Vagina (tissue), 2 donors: ENCODE results near the gene CELSR2. TPM values are rescaled to one million over a fixed set of nuclear protein-coding genes. Genes with fewer than 3 reads are reported as not detected.

Experiments
- DNase-seq, 2 donors: peaks; one replicate each; pipeline ENCODE4 v3.0.0-alpha.2; 2017; ENCODE audit errors: extremely low spot score in 2 of 2
- H3K27ac ChIP-seq: fragments of 200-600 bp; sonication (generic); one replicate; pipeline ENCODE4 v1.5.1; 2019
- H3K27me3 ChIP-seq: fragments of 200-600 bp; sonication (generic); one replicate; pipeline ENCODE4 v1.5.1; 2019
- H3K36me3 ChIP-seq, 2 donors: fragments of 200-600 bp; sonication (generic); one replicate each; pipeline ENCODE4 v1.5.1; 2017 to 2019
- H3K4me1 ChIP-seq: fragments of 200-600 bp; sonication (generic); one replicate; pipeline ENCODE4 v1.5.1; 2019
- H3K4me3 ChIP-seq, 2 donors: fragments of 200-600 bp; sonication (generic); 1 replicate in 1 of 2; 2 replicates in 1 of 2; pipeline ENCODE4 v1.5.1; 2016 to 2019
- H3K9me3 ChIP-seq: fragments of 200-600 bp; sonication (generic); one replicate; pipeline ENCODE4 v1.5.1; 2019
- CTCF ChIP-seq, 3 experiments: fragments of 450-650 bp in 2 of 3; fragments of 200-600 bp in 1 of 3; sonication (generic) in 1 of 3; IDR thresholded peaks; one replicate each; pipeline ENCODE4 v1.5.1; 2017 to 2019; ENCODE audit warnings: antibody characterized with exemption in 3 of 3, mild to moderate bottlenecking in 2 of 3, moderate library complexity in 2 of 3
- POLR2A ChIP-seq, 2 donors: fragments of 450-650 bp; IDR thresholded peaks; one replicate each; pipeline ENCODE4 v1.6.1; 2017; ENCODE audit warnings: antibody characterized with exemption in 2 of 2, mild to moderate bottlenecking in 2 of 2, moderate library complexity in 2 of 2
- POLR2AphosphoS5 ChIP-seq, 2 donors: sonication (generic); formaldehyde crosslinking; IDR thresholded peaks; one replicate each; pipeline ENCODE4 v1.9.0; 2017; ENCODE audit warnings: antibody characterized with exemption in 2 of 2, mild to moderate bottlenecking in 2 of 2, low read depth in 1 of 2; ENCODE audit not compliant: insufficient read depth in 1 of 2
- intact Hi-C: fragments of 100-400 bp; cut with DNase I; formaldehyde crosslinking; loops from one replicate; pipeline ENCODE4 v1.15.1; 2023
- total RNA-seq: library from RNA; depleted of rRNA; stranded (reverse); fragments of >200 nt; gene quantifications from one replicate; pipeline ENCODE4 v1.2.3, GENCODE V29; 2016

CELSR2 gene
- total RNA-seq, 1 donor from 2014 or later: 38.5 TPM

GRCh38 chr1:109269212-109269980, 20.1 kb downstream of the CELSR2 start:
- TF ChIP-seq POLR2AphosphoS5 (IDR thresholded peaks at IDR 0.05; ENCODE audit: insufficient read depth in 1 of 2, low read depth in 1 of 2) (no peak), CTCF (IDR thresholded peaks at IDR 0.05) (no peak), POLR2A (IDR thresholded peaks at IDR 0.05) (no peak)
- intact Hi-C loops: no loop called here
- Histone ChIP-seq H3K9me3 (no peaks in the 10 kb centered on the region), H3K4me3 (no peak overlapping the region), H3K27me3 (no peaks in the 10 kb centered on the region), H3K27ac (no peak overlapping the region), H3K4me1 (peaks cover 2% of the 10 kb centered on the region), H3K36me3 (no peaks in the 10 kb centered on the region)
- DNase-seq: no peak

GRCh38 chr1:109269981-109270622, 20.8 kb downstream of the CELSR2 start:
- no peaks in the 10 kb centered on the region for H3K36me3 ChIP-seq
- no peak overlapping the region for H3K4me3 ChIP-seq
- TF ChIP-seq POLR2A (IDR thresholded peaks at IDR 0.05): no peak
- no peak for TF ChIP-seq POLR2AphosphoS5 (IDR thresholded peaks at IDR 0.05; ENCODE audit: insufficient read depth in 1 of 2, low read depth in 1 of 2)
- TF ChIP-seq CTCF (IDR thresholded peaks at IDR 0.05): no peak
- intact Hi-C loops: no loop called here
- H3K27ac ChIP-seq: no peak overlapping the region
- H3K4me1 ChIP-seq: peaks cover 9% of the 10 kb centered on the region
- no peaks in the 10 kb centered on the region for H3K9me3 ChIP-seq
- no peak for DNase-seq
- no peaks in the 10 kb centered on the region for H3K27me3 ChIP-seq

GRCh38 chr1:109270623-109271317, 21.4 kb downstream of the CELSR2 start:
- no peaks in the 10 kb centered on the region for H3K9me3 ChIP-seq
- H3K36me3 ChIP-seq: no peaks in the 10 kb centered on the region
- peaks cover 12% of the 10 kb centered on the region for H3K4me1 ChIP-seq
- TF ChIP-seq POLR2A (IDR thresholded peaks at IDR 0.05): no peak
- TF ChIP-seq CTCF (IDR thresholded peaks at IDR 0.05): no peak
- TF ChIP-seq POLR2AphosphoS5 (IDR thresholded peaks at IDR 0.05; ENCODE audit: insufficient read depth in 1 of 2, low read depth in 1 of 2): no peak
- no peak overlapping the region for H3K27ac ChIP-seq
- intact Hi-C loops: no loop called here
- no peak overlapping the region for H3K4me3 ChIP-seq
- no peak for DNase-seq
- no peaks in the 10 kb centered on the region for H3K27me3 ChIP-seq

- no peaks in the 10 kb centered on the region for H3K9me3 ChIP-seq
- TF ChIP-seq POLR2A (IDR thresholded peaks at IDR 0.05): no peak
- no peak for TF ChIP-seq POLR2AphosphoS5 (IDR thresholded peaks at IDR 0.05; ENCODE audit: insufficient read depth in 1 of 2, low read depth in 1 of 2)
- no peak for TF ChIP-seq CTCF (IDR thresholded peaks at IDR 0.05)
- peaks cover 12% of the 10 kb centered on the region for H3K4me1 ChIP-seq
- no peaks in the 10 kb centered on the region for H3K27me3 ChIP-seq
- intact Hi-C loops: no loop called here
- no peak overlapping the region for H3K4me3 ChIP-seq
- H3K36me3 ChIP-seq: no peaks in the 10 kb centered on the region
- no peak for DNase-seq
- H3K27ac ChIP-seq: no peak overlapping the region
Measured at GRCh38 chr1:109271458-109271857, 22.1 kb downstream of the CELSR2 start.
